HepG2 (cell line): ENCODE results near the gene COASY. TPM values are rescaled to one million over a fixed set of nuclear protein-coding genes. Genes with fewer than 3 reads are reported as not detected.

Experiments
- ARNTL ChIP-seq: sonication (generic); formaldehyde crosslinking; IDR thresholded peaks from 2 replicates; pipeline ENCODE4 v1.4.0; 2020; ENCODE audit warnings: mild to moderate bottlenecking, missing genetic modification reagents
- ATM ChIP-seq: fragments of 450-650 bp; IDR thresholded peaks from 2 replicates; pipeline ENCODE4 v1.7.1; 2017; ENCODE audit warnings: mild to moderate bottlenecking, borderline replicate concordance
- DR1 ChIP-seq: sonication (generic); formaldehyde crosslinking; IDR thresholded peaks from 2 replicates; pipeline ENCODE4 v1.8.0; 2021; ENCODE audit warnings: mild to moderate bottlenecking, missing genetic modification reagents, inconsistent platforms
- FIP1L1 ChIP-seq: fragments of 200-400 bp; formaldehyde crosslinking; IDR thresholded peaks from 2 replicates; pipeline ENCODE4 v1.6.1; 2018; ENCODE audit warnings: low read depth, mild to moderate bottlenecking, low read length, moderate library complexity, borderline replicate concordance; ENCODE audit not compliant: insufficient read depth
- HOXA9 ChIP-seq: sonication (generic); formaldehyde crosslinking; IDR thresholded peaks from 2 replicates; pipeline ENCODE4 v1.8.1; 2022; ENCODE audit warnings: missing genetic modification reagents, mild to moderate bottlenecking, moderate library complexity, borderline replicate concordance
- LRRFIP1 ChIP-seq: sonication (generic); formaldehyde crosslinking; conservative IDR thresholded peaks from 2 replicates; pipeline ENCODE4 v1.4.0; 2020; ENCODE audit warnings: missing genetic modification reagents
- MBD4 ChIP-seq: IDR thresholded peaks from 2 replicates; pipeline ENCODE4 v1.6.1; 2012; ENCODE audit warnings: low read length, inconsistent platforms, borderline replicate concordance
- MED8 ChIP-seq: sonication (generic); formaldehyde crosslinking; IDR thresholded peaks from 2 replicates; pipeline ENCODE4 v1.8.1; 2023; ENCODE audit warnings: mild to moderate bottlenecking, missing genetic modification reagents; ENCODE audit not compliant: insufficient replicate concordance
- MXD4 ChIP-seq: IDR thresholded peaks from 2 replicates; pipeline ENCODE4 v1.6.1; 2016; ENCODE audit warnings: mild to moderate bottlenecking, missing biosample characterization, missing genetic modification reagents
- NFRKB ChIP-seq: fragments of 450-650 bp; IDR thresholded peaks from 2 replicates; pipeline ENCODE4 v1.6.1; 2017
- NONO ChIP-seq, 2 experiments: fragments of 450-650 bp in 1 of 2; sonication (generic) in 1 of 2; formaldehyde crosslinking in 1 of 2; IDR thresholded peaks in 1 of 2; conservative IDR thresholded peaks in 1 of 2; 2 replicates each; pipeline versions ENCODE4 v1.6.1 to v1.8.0; 2017 to 2022; ENCODE audit warnings: mild to moderate bottlenecking in 1 of 2, missing genetic modification reagents in 1 of 2, moderate library complexity in 1 of 2
- POLR2AphosphoS2 ChIP-seq: IDR thresholded peaks from 2 replicates; pipeline ENCODE4 v1.6.1; 2011; ENCODE audit warnings: low read depth, low read length, improper control_type of control experiment
- PPARG ChIP-seq: conservative IDR thresholded peaks from 2 replicates; pipeline ENCODE4 v1.6.1; 2016; ENCODE audit warnings: missing biosample characterization, missing genetic modification reagents
- RBFOX2 ChIP-seq: fragments of 200-400 bp; formaldehyde crosslinking; IDR thresholded peaks from 2 replicates; pipeline ENCODE4 v1.6.1; 2017; ENCODE audit warnings: low read depth, mild to moderate bottlenecking, low read length
- RCOR2 ChIP-seq: IDR thresholded peaks from 2 replicates; pipeline ENCODE4 v1.6.1; 2016; ENCODE audit warnings: missing biosample characterization, missing genetic modification reagents
- RFX1 ChIP-seq: fragments of 450-650 bp; IDR thresholded peaks from 2 replicates; pipeline ENCODE4 v1.6.1; 2017
- SETDB1 ChIP-seq: sonication (generic); formaldehyde crosslinking; IDR thresholded peaks from 2 replicates; pipeline ENCODE4 v1.5.1; 2020; ENCODE audit warnings: missing genetic modification reagents, mild to moderate bottlenecking, borderline replicate concordance
- ZFYVE20 ChIP-seq: sonication (generic); formaldehyde crosslinking; IDR thresholded peaks from 2 replicates; pipeline ENCODE4 v1.8.0; 2023; ENCODE audit warnings: low read depth, mild to moderate bottlenecking, moderate library complexity, missing genetic modification reagents, borderline replicate concordance
- ZNF251 ChIP-seq: sonication (generic); formaldehyde crosslinking; IDR thresholded peaks from 2 replicates; pipeline ENCODE4 v1.9.0; 2021; ENCODE audit warnings: mild to moderate bottlenecking, missing genetic modification reagents
- ZNF331 ChIP-seq: sonication (generic); formaldehyde crosslinking; IDR thresholded peaks from 2 replicates; pipeline ENCODE4 v1.4.0; 2020; ENCODE audit warnings: missing genetic modification reagents
- ZNF530 ChIP-seq: sonication (generic); formaldehyde crosslinking; IDR thresholded peaks from 2 replicates; pipeline ENCODE4 v1.5.0; 2020; ENCODE audit warnings: low read depth, mild to moderate bottlenecking, missing genetic modification reagents
- ZNF615 ChIP-seq: sonication (generic); formaldehyde crosslinking; IDR thresholded peaks from 2 replicates; pipeline ENCODE4 v1.5.0; 2020; ENCODE audit warnings: mild to moderate bottlenecking, missing genetic modification reagents, borderline replicate concordance
- ZNF652 ChIP-seq: IDR thresholded peaks from 2 replicates; pipeline ENCODE4 v1.6.1; 2016; ENCODE audit warnings: low read depth, borderline replicate concordance
- ZNF878 ChIP-seq: sonication (generic); formaldehyde crosslinking; IDR thresholded peaks from 2 replicates; pipeline ENCODE4 v1.8.1; 2023; ENCODE audit warnings: mild to moderate bottlenecking, missing genetic modification reagents, moderate library complexity
- ZSCAN29 ChIP-seq: sonication (generic); formaldehyde crosslinking; conservative IDR thresholded peaks from 2 replicates; pipeline ENCODE4 v1.4.0; 2020; ENCODE audit warnings: mild to moderate bottlenecking, missing genetic modification reagents
- polyA plus RNA-seq, 8 experiments: library from polyadenylated mRNA; depleted of rRNA in 3 of 8; stranded (reverse) in 7 of 8; unstranded in 1 of 8; fragments of >200 nt; fragmentation: Illumina TruSeq in 4 of 8; extraction: Trizol in 4 of 8; gene quantifications; 2 replicates each; pipeline versions ENCODE4 v1.2.1 to v1.2.3, GENCODE V29; 2011 to 2016; ENCODE audit warnings: low read depth in 4 of 8, missing spikeins in 1 of 8, mixed read lengths in 1 of 8; ENCODE audit not compliant: insufficient read depth in 1 of 8
- total RNA-seq, 5 experiments: library from RNA; depleted of rRNA; stranded (reverse); fragments of >200 nt; fragmentation: Illumina TruSeq; extraction: Trizol; gene quantifications; 2 replicates each; pipeline ENCODE4 v1.2.3, GENCODE V29; 2016; ENCODE audit warnings: low read depth in 1 of 5
- TF ChIP-seq, protein P1 (sequence below): IDR thresholded peaks from 2 replicates; pipeline ENCODE4 v1.6.1; 2016; ENCODE audit warnings: missing biosample characterization, missing genetic modification reagents, low read depth
- TF ChIP-seq, protein P2 (sequence below): sonication (generic); formaldehyde crosslinking; conservative IDR thresholded peaks from 2 replicates; pipeline ENCODE4 v1.8.1; 2023; ENCODE audit warnings: missing genetic modification reagents

Gene COASY
- total and polyA plus RNA-seq, 2 of the 13 experiments (the other 11 are each of a cell fraction or from before 2014, with no cell fraction given) = 90.7 to 125 TPM

GRCh38 chr17:42561897-42562387 lies at the start of gene COASY (continued):
- TF ChIP-seq NONO (IDR thresholded peaks at IDR 0.05) (no peak), NONO (CRISPR knock-in tag; conservative IDR thresholded peaks at IDR 0.05) (peak; percentile 93), HOXA9 (CRISPR knock-in tag) (no peak), ZNF615 (CRISPR knock-in tag) (no peak), MBD4 (no peak), ZNF878 (CRISPR knock-in tag) (no peak), DR1 (peak; percentile 71), MXD4 (CRISPR knock-in tag) (peak; percentile 51), ZFYVE20 (CRISPR knock-in tag) (no peak), NFRKB (no peak), RCOR2 (peak; percentile 77), POLR2AphosphoS2 (peak; percentile 90), PPARG (CRISPR knock-in tag) (no peak), ZNF251 (CRISPR knock-in tag) (no peak), ARNTL (no peak), ZNF652 (CRISPR knock-in tag) (peak; percentile 28; the same call in 1 of the 2 replicates), LRRFIP1 (CRISPR knock-in tag) (no peak), SETDB1 (no peak; the same call in 1 of the 2 replicates), MED8 (CRISPR knock-in tag) (no peak), RFX1 (no peak), ZNF331 (peak; percentile 60), FIP1L1 (peak; percentile 50; the same call in 1 of the 2 replicates), ATM (no peak), RBFOX2 (no peak; the same call in 1 of the 2 replicates), ZSCAN29 (CRISPR knock-in tag) (peak; percentile 61; the same call in 1 of the 2 replicates), ZNF530 (no peak)
- TF ChIP-seq, protein P1, sequence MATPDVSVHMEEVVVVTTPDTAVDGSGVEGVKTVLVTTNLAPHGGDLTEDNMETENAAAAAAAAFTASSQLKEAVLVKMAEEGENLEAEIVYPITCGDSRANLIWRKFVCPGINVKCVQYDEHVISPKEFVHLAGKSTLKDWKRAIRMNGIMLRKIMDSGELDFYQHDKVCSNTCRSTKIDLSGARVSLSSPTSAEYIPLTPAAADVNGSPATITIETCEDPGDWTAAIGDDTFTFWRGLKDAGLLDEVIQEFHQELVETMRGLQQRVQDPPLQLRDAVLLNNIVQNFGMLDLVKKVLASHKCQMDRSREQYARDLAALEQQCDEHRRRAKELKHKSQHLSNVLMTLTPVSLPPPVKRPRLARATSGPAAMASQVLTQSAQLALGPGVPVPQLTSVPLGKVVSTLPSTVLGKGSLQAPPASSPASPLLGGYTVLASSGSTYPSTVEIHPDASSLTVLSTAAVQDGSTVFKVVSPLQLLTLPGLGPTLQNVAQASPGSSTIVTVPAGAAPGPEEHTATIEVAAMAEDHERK (CRISPR knock-in tag) = peak; percentile 65
- TF ChIP-seq, protein P2, sequence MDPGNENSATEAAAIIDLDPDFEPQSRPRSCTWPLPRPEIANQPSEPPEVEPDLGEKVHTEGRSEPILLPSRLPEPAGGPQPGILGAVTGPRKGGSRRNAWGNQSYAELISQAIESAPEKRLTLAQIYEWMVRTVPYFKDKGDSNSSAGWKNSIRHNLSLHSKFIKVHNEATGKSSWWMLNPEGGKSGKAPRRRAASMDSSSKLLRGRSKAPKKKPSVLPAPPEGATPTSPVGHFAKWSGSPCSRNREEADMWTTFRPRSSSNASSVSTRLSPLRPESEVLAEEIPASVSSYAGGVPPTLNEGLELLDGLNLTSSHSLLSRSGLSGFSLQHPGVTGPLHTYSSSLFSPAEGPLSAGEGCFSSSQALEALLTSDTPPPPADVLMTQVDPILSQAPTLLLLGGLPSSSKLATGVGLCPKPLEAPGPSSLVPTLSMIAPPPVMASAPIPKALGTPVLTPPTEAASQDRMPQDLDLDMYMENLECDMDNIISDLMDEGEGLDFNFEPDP (CRISPR knock-in tag) = 0 out of 2 replicates have a peak, but pooled peaks have one; percentile 71
